ENCODE results near the gene WFDC2. TPM values are rescaled to one million over a fixed set of nuclear protein-coding genes. Genes with fewer than 3 reads are reported as not detected.

The WFDC2 gene
- total and polyA plus RNA-seq, 2 experiments from 2014 or later, result 28.0 to 155 TPM

- TF ChIP-seq REST (IDR thresholded peaks at IDR 0.05; ENCODE audit: unreplicated experiment), result no peak
- no peak for TF ChIP-seq ZNF114 (CRISPR knock-in tag; IDR thresholded peaks at IDR 0.05)
- TF ChIP-seq EZH2 (IDR thresholded peaks at IDR 0.05; ENCODE audit: low read depth, unreplicated experiment), result no peak
- TF ChIP-seq POLR2AphosphoS5 (IDR thresholded peaks at IDR 0.05; ENCODE audit: low read depth), result no peak
Observed at GRCh38 chr20:45420125-45420524, 49.4 kb upstream of the WFDC2 start (continued).

DNA sequence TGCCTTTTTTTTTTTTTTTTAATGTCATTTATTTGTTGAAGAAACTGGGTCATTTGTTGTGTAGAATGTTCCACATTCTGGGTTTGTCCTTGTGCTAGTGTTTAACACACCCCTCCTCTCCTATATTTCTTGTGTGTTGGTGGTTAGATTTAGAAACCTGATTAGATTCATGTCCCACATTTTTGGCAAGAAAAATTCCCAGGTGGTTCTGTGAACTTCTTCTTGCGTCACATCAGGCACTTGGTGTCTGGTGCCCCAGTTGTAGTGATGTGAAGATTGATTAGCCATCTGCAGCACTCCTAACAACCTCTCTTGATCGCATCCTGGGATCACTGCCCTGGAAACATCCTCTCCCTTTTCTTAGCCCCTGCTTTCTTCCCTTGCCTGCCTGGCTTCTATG lies 45.9 kb upstream of the WFDC2 start:
- Histone ChIP-seq H3K9me2 (ENCODE audit: insufficient read depth) (no peaks in the 10 kb centered on the region), H3F3A (replicated peaks; ENCODE audit: low read depth) (no peaks in the 10 kb centered on the region), H3K27me3 (ENCODE audit: insufficient read depth) (no peaks in the 10 kb centered on the region), H4K20me1 (replicated peaks; ENCODE audit: insufficient read depth) (0 out of 2 replicates have a peak, but pooled peaks cover 4% of the 10 kb centered on the region), H3K4me3 (no peak overlapping the region), H2AFZ (no peak overlapping the region), H3K4me2 (no peak overlapping the region), H3K4me1 (ENCODE audit: insufficient read depth) (no peaks in the 10 kb centered on the region), H3K36me3 (ENCODE audit: insufficient read depth) (peaks cover 11% of the 10 kb centered on the region), H3K79me2 (replicated peaks; ENCODE audit: insufficient read depth) (no peaks in the 10 kb centered on the region), H3K27ac (ENCODE audit: low read depth) (no peak overlapping the region)
- Mint-ChIP-seq H3K27ac (no peak overlapping the region), H3K36me3 (ENCODE audit: low read depth) (peaks cover 53% of the 10 kb centered on the region), H3K4me1 (no peaks in the 10 kb centered on the region), H3K9me3 (no peaks in the 10 kb centered on the region), H3K27me3 (ENCODE audit: insufficient read depth, low read depth, poor library complexity) (peaks cover 4% of the 10 kb centered on the region), H3K4me3 (no peak overlapping the region)
- ATAC-seq, result no peak
- no peak for DNase-seq (ENCODE audit: low spot score)
- TF ChIP-seq CREB1 (CRISPR knock-in tag; IDR thresholded peaks at IDR 0.05; ENCODE audit: low read depth) (no peak), CTCF (conservative IDR thresholded peaks at IDR 0.05; ENCODE audit: low read depth in 2 of 2) (no peak), REST (IDR thresholded peaks at IDR 0.05; ENCODE audit: unreplicated experiment) (no peak), POLR2AphosphoS5 (IDR thresholded peaks at IDR 0.05; ENCODE audit: low read depth) (no peak), EZH2 (IDR thresholded peaks at IDR 0.05; ENCODE audit: low read depth, unreplicated experiment) (no peak), EZH2phosphoT487 (IDR thresholded peaks at IDR 0.05; ENCODE audit: unreplicated experiment) (no peak), STAT1 (IDR thresholded peaks at IDR 0.05; ENCODE audit: unreplicated experiment) (no peak)
- TF ChIP-seq, protein P1, sequence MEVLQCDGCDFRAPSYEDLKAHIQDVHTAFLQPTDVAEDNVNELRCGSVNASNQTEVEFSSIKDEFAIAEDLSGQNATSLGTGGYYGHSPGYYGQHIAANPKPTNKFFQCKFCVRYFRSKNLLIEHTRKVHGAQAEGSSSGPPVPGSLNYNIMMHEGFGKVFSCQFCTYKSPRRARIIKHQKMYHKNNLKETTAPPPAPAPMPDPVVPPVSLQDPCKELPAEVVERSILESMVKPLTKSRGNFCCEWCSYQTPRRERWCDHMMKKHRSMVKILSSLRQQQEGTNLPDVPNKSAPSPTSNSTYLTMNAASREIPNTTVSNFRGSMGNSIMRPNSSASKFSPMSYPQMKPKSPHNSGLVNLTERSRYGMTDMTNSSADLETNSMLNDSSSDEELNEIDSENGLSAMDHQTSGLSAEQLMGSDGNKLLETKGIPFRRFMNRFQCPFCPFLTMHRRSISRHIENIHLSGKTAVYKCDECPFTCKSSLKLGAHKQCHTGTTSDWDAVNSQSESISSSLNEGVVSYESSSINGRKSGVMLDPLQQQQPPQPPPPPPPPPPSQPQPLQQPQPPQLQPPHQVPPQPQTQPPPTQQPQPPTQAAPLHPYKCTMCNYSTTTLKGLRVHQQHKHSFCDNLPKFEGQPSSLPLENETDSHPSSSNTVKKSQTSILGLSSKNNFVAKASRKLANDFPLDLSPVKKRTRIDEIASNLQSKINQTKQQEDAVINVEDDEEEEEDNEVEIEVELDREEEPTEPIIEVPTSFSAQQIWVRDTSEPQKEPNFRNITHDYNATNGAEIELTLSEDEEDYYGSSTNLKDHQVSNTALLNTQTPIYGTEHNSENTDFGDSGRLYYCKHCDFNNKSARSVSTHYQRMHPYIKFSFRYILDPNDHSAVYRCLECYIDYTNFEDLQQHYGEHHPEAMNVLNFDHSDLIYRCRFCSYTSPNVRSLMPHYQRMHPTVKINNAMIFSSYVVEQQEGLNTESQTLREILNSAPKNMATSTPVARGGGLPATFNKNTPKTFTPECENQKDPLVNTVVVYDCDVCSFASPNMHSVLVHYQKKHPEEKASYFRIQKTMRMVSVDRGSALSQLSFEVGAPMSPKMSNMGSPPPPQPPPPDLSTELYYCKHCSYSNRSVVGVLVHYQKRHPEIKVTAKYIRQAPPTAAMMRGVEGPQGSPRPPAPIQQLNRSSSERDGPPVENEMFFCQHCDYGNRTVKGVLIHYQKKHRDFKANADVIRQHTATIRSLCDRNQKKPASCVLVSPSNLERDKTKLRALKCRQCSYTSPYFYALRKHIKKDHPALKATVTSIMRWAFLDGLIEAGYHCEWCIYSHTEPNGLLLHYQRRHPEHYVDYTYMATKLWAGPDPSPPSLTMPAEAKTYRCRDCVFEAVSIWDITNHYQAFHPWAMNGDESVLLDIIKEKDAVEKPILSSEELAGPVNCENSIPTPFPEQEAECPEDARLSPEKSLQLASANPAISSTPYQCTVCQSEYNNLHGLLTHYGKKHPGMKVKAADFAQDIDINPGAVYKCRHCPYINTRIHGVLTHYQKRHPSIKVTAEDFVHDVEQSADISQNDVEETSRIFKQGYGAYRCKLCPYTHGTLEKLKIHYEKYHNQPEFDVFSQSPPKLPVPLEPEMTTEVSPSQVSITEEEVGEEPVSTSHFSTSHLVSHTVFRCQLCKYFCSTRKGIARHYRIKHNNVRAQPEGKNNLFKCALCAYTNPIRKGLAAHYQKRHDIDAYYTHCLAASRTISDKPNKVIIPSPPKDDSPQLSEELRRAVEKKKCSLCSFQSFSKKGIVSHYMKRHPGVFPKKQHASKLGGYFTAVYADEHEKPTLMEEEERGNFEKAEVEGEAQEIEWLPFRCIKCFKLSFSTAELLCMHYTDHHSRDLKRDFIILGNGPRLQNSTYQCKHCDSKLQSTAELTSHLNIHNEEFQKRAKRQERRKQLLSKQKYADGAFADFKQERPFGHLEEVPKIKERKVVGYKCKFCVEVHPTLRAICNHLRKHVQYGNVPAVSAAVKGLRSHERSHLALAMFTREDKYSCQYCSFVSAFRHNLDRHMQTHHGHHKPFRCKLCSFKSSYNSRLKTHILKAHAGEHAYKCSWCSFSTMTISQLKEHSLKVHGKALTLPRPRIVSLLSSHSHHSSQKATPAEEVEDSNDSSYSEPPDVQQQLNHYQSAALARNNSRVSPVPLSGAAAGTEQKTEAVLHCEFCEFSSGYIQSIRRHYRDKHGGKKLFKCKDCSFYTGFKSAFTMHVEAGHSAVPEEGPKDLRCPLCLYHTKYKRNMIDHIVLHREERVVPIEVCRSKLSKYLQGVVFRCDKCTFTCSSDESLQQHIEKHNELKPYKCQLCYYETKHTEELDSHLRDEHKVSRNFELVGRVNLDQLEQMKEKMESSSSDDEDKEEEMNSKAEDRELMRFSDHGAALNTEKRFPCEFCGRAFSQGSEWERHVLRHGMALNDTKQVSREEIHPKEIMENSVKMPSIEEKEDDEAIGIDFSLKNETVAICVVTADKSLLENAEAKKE (CRISPR knock-in tag; IDR thresholded peaks at IDR 0.05), result no peak

Measured in GM23338 (cell line).